Karpas-422 (cell line): ENCODE measurements around the gene OTOGL. TPM values are rescaled to one million over a fixed set of nuclear protein-coding genes. Genes with fewer than 3 reads are reported as not detected.
A peak's percentile ranks its signal among the peaks of the same experiment; 100 is the strongest.

Experiments used
- DNase-seq: peaks from one replicate; pipeline ENCODE4 v3.0.0-alpha.2; 2015
- H2AFZ ChIP-seq: fragments of 200-600 bp; sonication (generic); 2 replicates; pipeline ENCODE4 v1.6.1; 2014; ENCODE audit warnings: antibody characterized with exemption, low read length, mixed read lengths
- H3K27ac ChIP-seq: fragments of 200-600 bp; sonication (generic); 2 replicates; pipeline ENCODE4 v1.5.1; 2014; ENCODE audit warnings: mild to moderate bottlenecking, low read length, moderate library complexity
- H3K27me3 ChIP-seq: fragments of 200-600 bp; sonication (generic); 2 replicates; pipeline ENCODE4 v1.6.1; 2014; ENCODE audit warnings: low read length, mixed read lengths
- H3K36me3 ChIP-seq: fragments of 200-600 bp; sonication (generic); 2 replicates; pipeline ENCODE4 v1.6.1; 2014; ENCODE audit warnings: low read length, mixed read lengths; ENCODE audit not compliant: insufficient read depth
- H3K4me1 ChIP-seq: fragments of 200-600 bp; sonication (generic); 2 replicates; pipeline ENCODE4 v1.6.1; 2014; ENCODE audit warnings: mild to moderate bottlenecking, low read length, mixed read lengths
- H3K4me2 ChIP-seq: fragments of 200-600 bp; sonication (generic); 2 replicates; pipeline ENCODE4 v1.6.1; 2014; ENCODE audit warnings: low read length, low read depth, mild to moderate bottlenecking; ENCODE audit not compliant: poor library complexity, severe bottlenecking
- H3K4me3 ChIP-seq: fragments of 200-600 bp; sonication (generic); 2 replicates; pipeline ENCODE4 v1.5.1; 2014; ENCODE audit warnings: mild to moderate bottlenecking, antibody characterized with exemption, low read length, mixed read lengths
- H3K79me2 ChIP-seq: fragments of 200-600 bp; sonication (generic); 2 replicates; pipeline ENCODE4 v1.6.1; 2014; ENCODE audit warnings: mild to moderate bottlenecking, low read length, mixed read lengths
- H3K9ac ChIP-seq: fragments of 200-600 bp; sonication (generic); 2 replicates; pipeline ENCODE4 v1.6.0; 2014; ENCODE audit warnings: low read length
- H3K9me2 ChIP-seq: fragments of 200-600 bp; sonication (generic), shearing (Covaris generic); replicated peaks from 2 replicates; pipeline ENCODE4 v1.6.0; 2014; ENCODE audit warnings: mild to moderate bottlenecking, low read length, moderate library complexity; ENCODE audit not compliant: insufficient read depth
- H3K9me3 ChIP-seq: fragments of 300-700, 200-600 bp; sonication (generic); 2 replicates; pipeline ENCODE4 v1.6.1; 2014; ENCODE audit warnings: low read length, mixed read lengths
- H4K20me1 ChIP-seq: fragments of 200-600 bp; sonication (generic); 2 replicates; pipeline ENCODE4 v1.6.1; 2014; ENCODE audit warnings: mild to moderate bottlenecking, antibody characterized with exemption, low read length, low read depth; ENCODE audit not compliant: insufficient read depth
- total RNA-seq: library from RNA; depleted of rRNA; stranded (reverse); fragments of >200 nt; shearing (Covaris generic); gene quantifications from 2 replicates; pipeline ENCODE4 v1.2.3, GENCODE V29; 2014; ENCODE audit warnings: low replicate concordance

OTOGL gene
- total RNA-seq, 1 experiment from 2014 or later, result not detected

GRCh38 chr12:80332827-80333226 lies 233.5 kb downstream of the OTOGL start:
- Histone ChIP-seq H4K20me1 (no peaks in the 10 kb centered on the region), H3K4me2 (no peak overlapping the region), H3K9ac (no peak overlapping the region), H3K9me3 (no peaks in the 10 kb centered on the region), H3K27ac (no peak overlapping the region), H2AFZ (no peak overlapping the region), H3K79me2 (no peaks in the 10 kb centered on the region), H3K9me2 (no peaks in the 10 kb centered on the region), H3K4me3 (no peak overlapping the region), H3K36me3 (no peaks in the 10 kb centered on the region), H3K4me1 (no peaks in the 10 kb centered on the region), H3K27me3 (no peaks in the 10 kb centered on the region)
- peak; percentile 4 for DNase-seq

GRCh38 chr12:80352474-80352873 lies 253.1 kb downstream of the OTOGL start:
- H3K4me3 ChIP-seq, result no peak overlapping the region
- no peaks in the 10 kb centered on the region for H3K27me3 ChIP-seq
- H3K79me2 ChIP-seq, result no peaks in the 10 kb centered on the region
- no peak overlapping the region for H3K4me2 ChIP-seq
- DNase-seq, result no peak
- no peak overlapping the region for H3K27ac ChIP-seq
- no peaks in the 10 kb centered on the region for H3K9me3 ChIP-seq
- H2AFZ ChIP-seq, result no peak overlapping the region
- no peak overlapping the region for H3K9ac ChIP-seq
- H3K4me1 ChIP-seq, result no peaks in the 10 kb centered on the region
- H3K36me3 ChIP-seq, result no peaks in the 10 kb centered on the region
- H4K20me1 ChIP-seq, result no peaks in the 10 kb centered on the region
- H3K9me2 ChIP-seq, result no peaks in the 10 kb centered on the region

- Histone ChIP-seq H3K9me3 (no peaks in the 10 kb centered on the region), H3K27me3 (no peaks in the 10 kb centered on the region), H3K4me3 (no peak overlapping the region), H3K36me3 (no peaks in the 10 kb centered on the region), H3K27ac (no peak overlapping the region), H3K4me2 (no peak overlapping the region), H4K20me1 (no peaks in the 10 kb centered on the region), H3K4me1 (no peaks in the 10 kb centered on the region), H2AFZ (no peak overlapping the region), H3K9ac (no peak overlapping the region), H3K9me2 (no peaks in the 10 kb centered on the region), H3K79me2 (no peaks in the 10 kb centered on the region)
- DNase-seq, result no peak
These were observed 253.9 kb downstream of the OTOGL start for GRCh38 chr12:80353254-80353653.

GRCh38 chr12:80356097-80356496 lies 256.8 kb downstream of the OTOGL start:
- no peaks in the 10 kb centered on the region for H3K27me3 ChIP-seq
- H3K79me2 ChIP-seq, result no peaks in the 10 kb centered on the region
- no peak overlapping the region for H3K9ac ChIP-seq
- H3K27ac ChIP-seq, result no peak overlapping the region
- no peaks in the 10 kb centered on the region for H4K20me1 ChIP-seq
- no peak overlapping the region for H3K4me3 ChIP-seq
- H3K4me1 ChIP-seq, result no peaks in the 10 kb centered on the region
- no peaks in the 10 kb centered on the region for H3K36me3 ChIP-seq
- H2AFZ ChIP-seq, result no peak overlapping the region
- H3K4me2 ChIP-seq, result no peak overlapping the region
- DNase-seq, result no peak
- no peaks in the 10 kb centered on the region for H3K9me2 ChIP-seq
- no peaks in the 10 kb centered on the region for H3K9me3 ChIP-seq

- no peak overlapping the region for H3K4me2 ChIP-seq
- H3K27ac ChIP-seq, result no peak overlapping the region
- no peaks in the 10 kb centered on the region for H3K4me1 ChIP-seq
- no peak overlapping the region for H3K4me3 ChIP-seq
- no peaks in the 10 kb centered on the region for H3K9me3 ChIP-seq
- H3K27me3 ChIP-seq, result no peaks in the 10 kb centered on the region
- H3K36me3 ChIP-seq, result no peaks in the 10 kb centered on the region
- DNase-seq, result no peak
- H3K9me2 ChIP-seq, result no peaks in the 10 kb centered on the region
- H4K20me1 ChIP-seq, result no peaks in the 10 kb centered on the region
- H3K9ac ChIP-seq, result no peak overlapping the region
- H2AFZ ChIP-seq, result no peak overlapping the region
- no peaks in the 10 kb centered on the region for H3K79me2 ChIP-seq
These were observed 260.4 kb downstream of the OTOGL start for GRCh38 chr12:80359703-80360102.

GRCh38 chr12:80364056-80364455 lies 264.7 kb downstream of the OTOGL start:
- no peaks in the 10 kb centered on the region for H3K27me3 ChIP-seq
- no peaks in the 10 kb centered on the region for H3K9me3 ChIP-seq
- no peak overlapping the region for H3K4me2 ChIP-seq
- no peaks in the 10 kb centered on the region for H4K20me1 ChIP-seq
- no peak overlapping the region for H3K4me3 ChIP-seq
- no peak overlapping the region for H3K9ac ChIP-seq
- no peak for DNase-seq
- H2AFZ ChIP-seq, result no peak overlapping the region
- no peaks in the 10 kb centered on the region for H3K79me2 ChIP-seq
- H3K36me3 ChIP-seq, result no peaks in the 10 kb centered on the region
- no peak overlapping the region for H3K27ac ChIP-seq
- H3K9me2 ChIP-seq, result no peaks in the 10 kb centered on the region
- no peaks in the 10 kb centered on the region for H3K4me1 ChIP-seq

- no peak for DNase-seq
- H3K4me3 ChIP-seq, result no peak overlapping the region
- no peak overlapping the region for H2AFZ ChIP-seq
- no peaks in the 10 kb centered on the region for H3K4me1 ChIP-seq
- H3K9me3 ChIP-seq, result no peaks in the 10 kb centered on the region
- H4K20me1 ChIP-seq, result no peaks in the 10 kb centered on the region
- H3K79me2 ChIP-seq, result no peaks in the 10 kb centered on the region
- H3K9me2 ChIP-seq, result no peaks in the 10 kb centered on the region
- H3K27me3 ChIP-seq, result no peaks in the 10 kb centered on the region
- H3K27ac ChIP-seq, result no peak overlapping the region
- no peak overlapping the region for H3K9ac ChIP-seq
- H3K4me2 ChIP-seq, result no peak overlapping the region
- no peaks in the 10 kb centered on the region for H3K36me3 ChIP-seq
These were observed 274.3 kb downstream of the OTOGL start for GRCh38 chr12:80373666-80374065.

- Histone ChIP-seq H3K9me3 (no peaks in the 10 kb centered on the region), H3K36me3 (no peaks in the 10 kb centered on the region), H3K4me3 (no peak overlapping the region), H3K4me2 (no peak overlapping the region), H3K27me3 (no peaks in the 10 kb centered on the region), H3K4me1 (no peaks in the 10 kb centered on the region), H3K79me2 (no peaks in the 10 kb centered on the region), H4K20me1 (no peaks in the 10 kb centered on the region), H3K9me2 (no peaks in the 10 kb centered on the region), H2AFZ (no peak overlapping the region), H3K27ac (no peak overlapping the region), H3K9ac (no peak overlapping the region)
- DNase-seq, result no peak
These were observed 275.3 kb downstream of the OTOGL start for GRCh38 chr12:80374615-80375014.
